Measurements from ENCODE around the gene SND1. TPM values are rescaled to one million over a fixed set of nuclear protein-coding genes. Genes with fewer than 3 reads are reported as not detected.

The SND1 gene
- total RNA-seq, 1 experiment from 2014 or later: 147 TPM

GRCh38 chr7:127859330-127859729 lies 207.3 kb downstream of the SND1 start:
- H3K9me3 ChIP-seq (replicated peaks): no peaks in the 10 kb centered on the region
- DNase-seq: no peak
- peaks cover 25% of the 10 kb centered on the region for H3K4me1 ChIP-seq
- no peak overlapping the region for H3K27ac ChIP-seq
- 0 out of 2 replicates have a peak, but pooled peaks cover 5% of the 10 kb centered on the region for H3K36me3 ChIP-seq
- H3K4me3 ChIP-seq: no peak overlapping the region
- H3K27me3 ChIP-seq: no peaks in the 10 kb centered on the region

- no peaks in the 10 kb centered on the region for H3K27me3 ChIP-seq
- peak overlapping the region; percentile 16; the same call in 1 of the 2 replicates for H3K27ac ChIP-seq
- no peaks in the 10 kb centered on the region for H3K9me3 ChIP-seq (replicated peaks)
- 0 out of 2 replicates have a peak, but pooled peaks cover 9% of the 10 kb centered on the region for H3K36me3 ChIP-seq
- H3K4me1 ChIP-seq: peaks cover 18% of the 10 kb centered on the region
- peak; percentile 52 to 75 for DNase-seq
- no peak overlapping the region for H3K4me3 ChIP-seq
Observed at GRCh38 chr7:127862525-127862924, 210.5 kb downstream of the SND1 start.

GRCh38 chr7:127863082-127863481 lies 211.1 kb downstream of the SND1 start:
- H3K36me3 ChIP-seq: 0 out of 2 replicates have a peak, but pooled peaks cover 9% of the 10 kb centered on the region
- H3K27ac ChIP-seq: peak overlapping the region; percentile 16; the same call in 1 of the 2 replicates
- no peak overlapping the region for H3K4me3 ChIP-seq
- no peaks in the 10 kb centered on the region for H3K27me3 ChIP-seq
- no peaks in the 10 kb centered on the region for H3K9me3 ChIP-seq (replicated peaks)
- peaks cover 18% of the 10 kb centered on the region for H3K4me1 ChIP-seq
- DNase-seq: no peak

GRCh38 chr7:127865466-127865865 lies 213.5 kb downstream of the SND1 start:
- H3K27me3 ChIP-seq: no peaks in the 10 kb centered on the region
- H3K4me3 ChIP-seq: no peak overlapping the region
- H3K4me1 ChIP-seq: peaks cover 18% of the 10 kb centered on the region
- no peak overlapping the region for H3K27ac ChIP-seq
- 0 out of 2 replicates have a peak, but pooled peaks cover 9% of the 10 kb centered on the region for H3K36me3 ChIP-seq
- DNase-seq: no peak
- H3K9me3 ChIP-seq (replicated peaks): no peaks in the 10 kb centered on the region

GRCh38 chr7:127870231-127870907 lies 218.4 kb downstream of the SND1 start:
- H3K36me3 ChIP-seq: peaks cover 4% of the 10 kb centered on the region; the same call in 1 of the 2 replicates
- H3K9me3 ChIP-seq (replicated peaks): no peaks in the 10 kb centered on the region
- H3K27ac ChIP-seq: no peak overlapping the region
- H3K4me3 ChIP-seq: no peak overlapping the region
- H3K27me3 ChIP-seq: no peaks in the 10 kb centered on the region
- DNase-seq: no peak
- no peaks in the 10 kb centered on the region for H3K4me1 ChIP-seq

GRCh38 chr7:127871226-127871625 lies 219.2 kb downstream of the SND1 start:
- Histone ChIP-seq H3K9me3 (replicated peaks) (no peaks in the 10 kb centered on the region), H3K4me1 (no peaks in the 10 kb centered on the region), H3K4me3 (no peak overlapping the region), H3K27me3 (no peaks in the 10 kb centered on the region), H3K27ac (no peak overlapping the region), H3K36me3 (no peaks in the 10 kb centered on the region; the same call in 1 of the 2 replicates)
- no peak for DNase-seq

- no peak overlapping the region for H3K4me3 ChIP-seq
- no peaks in the 10 kb centered on the region for H3K27me3 ChIP-seq
- H3K36me3 ChIP-seq: no peaks in the 10 kb centered on the region; the same call in 1 of the 2 replicates
- H3K27ac ChIP-seq: no peak overlapping the region
- DNase-seq: no peak
- H3K9me3 ChIP-seq (replicated peaks): no peaks in the 10 kb centered on the region
- no peaks in the 10 kb centered on the region for H3K4me1 ChIP-seq
Observed at GRCh38 chr7:127872122-127872521, 220.1 kb downstream of the SND1 start.

- Histone ChIP-seq H3K4me3 (no peak overlapping the region), H3K9me3 (replicated peaks) (no peaks in the 10 kb centered on the region), H3K27me3 (no peaks in the 10 kb centered on the region), H3K27ac (no peak overlapping the region), H3K36me3 (no peaks in the 10 kb centered on the region; the same call in 1 of the 2 replicates), H3K4me1 (no peaks in the 10 kb centered on the region)
- no peak for DNase-seq
Observed at GRCh38 chr7:127873151-127873550, 221.2 kb downstream of the SND1 start.

- Histone ChIP-seq H3K9me3 (replicated peaks) (no peaks in the 10 kb centered on the region), H3K4me1 (no peaks in the 10 kb centered on the region), H3K4me3 (no peak overlapping the region), H3K27me3 (no peaks in the 10 kb centered on the region), H3K27ac (no peak overlapping the region), H3K36me3 (no peaks in the 10 kb centered on the region; the same call in 1 of the 2 replicates)
- no peak for DNase-seq
Observed at GRCh38 chr7:127873715-127874636, 222.0 kb downstream of the SND1 start.

GRCh38 chr7:127874951-127875608 lies 223.1 kb downstream of the SND1 start:
- Histone ChIP-seq H3K27ac (no peak overlapping the region), H3K4me1 (no peaks in the 10 kb centered on the region), H3K36me3 (no peaks in the 10 kb centered on the region; the same call in 1 of the 2 replicates), H3K4me3 (no peak overlapping the region), H3K9me3 (replicated peaks) (no peaks in the 10 kb centered on the region), H3K27me3 (no peaks in the 10 kb centered on the region)
- DNase-seq: no peak

- DNase-seq: no peak
- H3K27me3 ChIP-seq: no peaks in the 10 kb centered on the region
- H3K4me1 ChIP-seq: no peaks in the 10 kb centered on the region
- H3K9me3 ChIP-seq (replicated peaks): no peaks in the 10 kb centered on the region
- no peak overlapping the region for H3K27ac ChIP-seq
- H3K4me3 ChIP-seq: no peak overlapping the region
- no peaks in the 10 kb centered on the region; the same call in 1 of the 2 replicates for H3K36me3 ChIP-seq
Observed at GRCh38 chr7:127876393-127876792, 224.4 kb downstream of the SND1 start.

- Histone ChIP-seq H3K9me3 (replicated peaks) (no peaks in the 10 kb centered on the region), H3K27ac (no peak overlapping the region), H3K4me1 (no peaks in the 10 kb centered on the region), H3K36me3 (no peaks in the 10 kb centered on the region), H3K4me3 (no peak overlapping the region), H3K27me3 (no peaks in the 10 kb centered on the region)
- DNase-seq: no peak
Observed at GRCh38 chr7:127877951-127878350, 226.0 kb downstream of the SND1 start.

- no peak overlapping the region for H3K4me3 ChIP-seq
- H3K4me1 ChIP-seq: no peaks in the 10 kb centered on the region
- no peaks in the 10 kb centered on the region for H3K9me3 ChIP-seq (replicated peaks)
- H3K27me3 ChIP-seq: no peaks in the 10 kb centered on the region
- DNase-seq: no peak
- H3K36me3 ChIP-seq: no peaks in the 10 kb centered on the region
- H3K27ac ChIP-seq: no peak overlapping the region
Observed at GRCh38 chr7:127878791-127879190, 226.8 kb downstream of the SND1 start.

- H3K9me3 ChIP-seq (replicated peaks): no peaks in the 10 kb centered on the region
- H3K27me3 ChIP-seq: no peaks in the 10 kb centered on the region
- H3K27ac ChIP-seq: no peak overlapping the region
- DNase-seq: no peak
- 0 out of 2 replicates have a peak, but pooled peaks cover 1% of the 10 kb centered on the region for H3K4me1 ChIP-seq
- no peaks in the 10 kb centered on the region for H3K36me3 ChIP-seq
- H3K4me3 ChIP-seq: no peak overlapping the region
Observed at GRCh38 chr7:127879436-127879835, 227.4 kb downstream of the SND1 start.
